Panc1 (cell line): Measurements from ENCODE around the gene ZNF774. TPM values are rescaled to one million over a fixed set of nuclear protein-coding genes. Genes with fewer than 3 reads are reported as not detected.

Source experiments
- ATAC-seq: fragments of 200-7000 bp; cut with Tn5 transposase; 2 replicates; pipeline ENCODE4 v1.9.1; 2020; ENCODE audit warnings: mild to moderate bottlenecking, moderate library complexity
- BruUV-seq: library from RNA; stranded (reverse); fragments of 400-500 nt; replicated peaks from 2 replicates; lab custom pipeline; 2021; lab: Mats Ljungman, UMichigan
- CTCF ChIA-PET: fragments of 300-600 bp; sonication (Branson Sonifier 250); formaldehyde crosslinking; loops from one replicate; lab custom pipeline; 2022; ENCODE audit warnings: antibody characterized with exemption; lab: Charles Lee
- POLR2A ChIA-PET: fragments of 300-600 bp; sonication (Branson Sonifier 250); formaldehyde crosslinking; loops from one replicate; lab custom pipeline; 2022; ENCODE audit warnings: antibody characterized with exemption; lab: Charles Lee
- DNase-seq: peaks from one replicate; pipeline ENCODE4 v3.0.0-alpha.2; 2010; ENCODE audit warnings: low read depth, low spot score
- H3K27ac ChIP-seq: 2 replicates; pipeline ENCODE4 v1.5.1; 2011; ENCODE audit warnings: mild to moderate bottlenecking, low read length, inconsistent platforms
- H3K27me3 ChIP-seq: fragments of 200-500 bp; sonication (Bioruptor generic); 2 replicates; pipeline ENCODE4 v1.6.0; 2014; ENCODE audit warnings: low read length, inconsistent platforms; ENCODE audit not compliant: control insufficient read depth, insufficient read depth
- H3K36me3 ChIP-seq: fragments of 200-500 bp; sonication (Bioruptor generic); 2 replicates; pipeline ENCODE4 v1.5.1; 2014; ENCODE audit warnings: inconsistent platforms, mild to moderate bottlenecking, low read length, moderate library complexity; ENCODE audit not compliant: control insufficient read depth, insufficient read depth
- H3K4me1 ChIP-seq: 2 replicates; pipeline ENCODE4 v1.5.1; 2011; ENCODE audit warnings: inconsistent platforms, mild to moderate bottlenecking, low read length, moderate library complexity; ENCODE audit not compliant: control insufficient read depth, insufficient read depth
- H3K4me3 ChIP-seq, 2 experiments: 2 replicates each; pipeline ENCODE4 v1.5.1; 2011 to 2012; ENCODE audit warnings: low read depth in 2 of 2, low read length in 2 of 2, mild to moderate bottlenecking in 2 of 2, inconsistent platforms in 1 of 2, moderate library complexity in 1 of 2
- H3K9me3 ChIP-seq: fragments of 200-500 bp; sonication (Bioruptor generic); 2 replicates; pipeline ENCODE4 v1.5.1; 2014; ENCODE audit warnings: low read depth, mild to moderate bottlenecking, inconsistent platforms, low read length, moderate library complexity; ENCODE audit not compliant: control insufficient read depth, insufficient read depth
- POLR2AphosphoS5 ChIP-seq: IDR thresholded peaks from 2 replicates; pipeline ENCODE4 v1.6.1; 2012; ENCODE audit warnings: mild to moderate bottlenecking, low read depth, low read length, moderate library complexity
- SIN3A ChIP-seq: IDR thresholded peaks from 2 replicates; pipeline ENCODE4 v1.6.1; 2012; ENCODE audit warnings: low read depth, mild to moderate bottlenecking, low read length, moderate library complexity, borderline replicate concordance; ENCODE audit not compliant: insufficient read depth
- TCF7L2 ChIP-seq: IDR thresholded peaks from 2 replicates; pipeline ENCODE4 v1.6.1; 2011; ENCODE audit warnings: mild to moderate bottlenecking, low read depth, low read length, inconsistent platforms
- in situ Hi-C: cut with HindIII; loops from 2 replicates; pipeline ENCODE4 v1.10.0; 2016; ENCODE audit warnings: low sequenced_read_pairs, low pct_unique_long_range_greater_than_20kb
- intact Hi-C: fragments of 100-400 bp; cut with micrococcal nuclease; formaldehyde crosslinking; loops from one replicate; pipeline ENCODE4 v1.10.0; 2022; ENCODE audit not compliant: unreplicated experiment
- total RNA-seq: library from RNA; stranded (reverse); gene quantifications from one replicate; pipeline ENCODE4 v1.2.1, GENCODE V29; 2021; ENCODE audit not compliant: unreplicated experiment
- TF ChIP-seq, protein P1 (sequence below), 2 experiments: IDR thresholded peaks; 2 replicates each; pipeline ENCODE4 v1.6.1; 2011 to 2012; ENCODE audit warnings: low read depth in 2 of 2, control low read depth in 1 of 2, low read length in 1 of 2, mild to moderate bottlenecking in 1 of 2, moderate library complexity in 1 of 2; ENCODE audit not compliant: insufficient read depth in 1 of 2
- TF ChIP-seq, protein P2 (sequence below): fragments of 450-650 bp; IDR thresholded peaks from 2 replicates; pipeline ENCODE4 v1.5.1; 2017; ENCODE audit warnings: mild to moderate bottlenecking

The ZNF774 gene
- total RNA-seq, 1 experiment from 2014 or later = 5.2 TPM

DNA sequence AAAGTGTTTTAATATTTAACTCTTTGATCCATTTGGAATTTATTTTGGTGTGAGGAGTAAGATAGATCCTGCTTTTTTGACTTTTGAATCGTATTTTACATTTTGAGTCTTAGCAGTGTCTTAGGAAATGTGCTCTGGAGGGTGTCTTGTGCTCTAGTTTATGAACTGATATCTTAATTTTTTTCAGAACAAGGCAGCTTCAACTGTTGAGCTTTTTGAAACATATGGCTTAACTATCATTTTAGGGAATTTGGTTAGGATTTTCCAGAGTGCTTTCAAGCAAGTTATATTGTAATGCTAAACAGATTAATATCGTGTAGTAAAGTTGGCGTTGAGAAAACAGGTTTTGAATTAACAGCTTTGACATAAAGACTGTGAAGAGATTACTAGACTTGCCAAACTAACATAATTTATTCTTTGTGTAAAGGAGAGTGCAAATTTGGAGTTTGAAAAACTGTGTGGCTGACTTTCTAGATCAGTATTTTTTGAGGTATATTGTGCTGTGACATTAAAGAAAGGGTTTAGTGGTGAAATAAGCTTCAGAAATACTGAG lies 53.0 kb downstream of the ZNF774 start:
- H3K27ac ChIP-seq = peak overlapping the region; percentile 98
- no peaks in the 10 kb centered on the region for H3K9me3 ChIP-seq
- in situ Hi-C loops (no loop called here), intact Hi-C loops (no loop called here)
- H3K36me3 ChIP-seq = no peaks in the 10 kb centered on the region; the same call in 1 of the 2 replicates
- TF ChIP-seq POLR2AphosphoS5 = no peak
- TF ChIP-seq, protein P1, sequence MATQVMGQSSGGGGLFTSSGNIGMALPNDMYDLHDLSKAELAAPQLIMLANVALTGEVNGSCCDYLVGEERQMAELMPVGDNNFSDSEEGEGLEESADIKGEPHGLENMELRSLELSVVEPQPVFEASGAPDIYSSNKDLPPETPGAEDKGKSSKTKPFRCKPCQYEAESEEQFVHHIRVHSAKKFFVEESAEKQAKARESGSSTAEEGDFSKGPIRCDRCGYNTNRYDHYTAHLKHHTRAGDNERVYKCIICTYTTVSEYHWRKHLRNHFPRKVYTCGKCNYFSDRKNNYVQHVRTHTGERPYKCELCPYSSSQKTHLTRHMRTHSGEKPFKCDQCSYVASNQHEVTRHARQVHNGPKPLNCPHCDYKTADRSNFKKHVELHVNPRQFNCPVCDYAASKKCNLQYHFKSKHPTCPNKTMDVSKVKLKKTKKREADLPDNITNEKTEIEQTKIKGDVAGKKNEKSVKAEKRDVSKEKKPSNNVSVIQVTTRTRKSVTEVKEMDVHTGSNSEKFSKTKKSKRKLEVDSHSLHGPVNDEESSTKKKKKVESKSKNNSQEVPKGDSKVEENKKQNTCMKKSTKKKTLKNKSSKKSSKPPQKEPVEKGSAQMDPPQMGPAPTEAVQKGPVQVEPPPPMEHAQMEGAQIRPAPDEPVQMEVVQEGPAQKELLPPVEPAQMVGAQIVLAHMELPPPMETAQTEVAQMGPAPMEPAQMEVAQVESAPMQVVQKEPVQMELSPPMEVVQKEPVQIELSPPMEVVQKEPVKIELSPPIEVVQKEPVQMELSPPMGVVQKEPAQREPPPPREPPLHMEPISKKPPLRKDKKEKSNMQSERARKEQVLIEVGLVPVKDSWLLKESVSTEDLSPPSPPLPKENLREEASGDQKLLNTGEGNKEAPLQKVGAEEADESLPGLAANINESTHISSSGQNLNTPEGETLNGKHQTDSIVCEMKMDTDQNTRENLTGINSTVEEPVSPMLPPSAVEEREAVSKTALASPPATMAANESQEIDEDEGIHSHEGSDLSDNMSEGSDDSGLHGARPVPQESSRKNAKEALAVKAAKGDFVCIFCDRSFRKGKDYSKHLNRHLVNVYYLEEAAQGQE (IDR thresholded peaks at IDR 0.05; ENCODE audit: insufficient read depth in 1 of 2, low read depth in 2 of 2, low read length in 1 of 2) = no peak
- TF ChIP-seq, protein P2, sequence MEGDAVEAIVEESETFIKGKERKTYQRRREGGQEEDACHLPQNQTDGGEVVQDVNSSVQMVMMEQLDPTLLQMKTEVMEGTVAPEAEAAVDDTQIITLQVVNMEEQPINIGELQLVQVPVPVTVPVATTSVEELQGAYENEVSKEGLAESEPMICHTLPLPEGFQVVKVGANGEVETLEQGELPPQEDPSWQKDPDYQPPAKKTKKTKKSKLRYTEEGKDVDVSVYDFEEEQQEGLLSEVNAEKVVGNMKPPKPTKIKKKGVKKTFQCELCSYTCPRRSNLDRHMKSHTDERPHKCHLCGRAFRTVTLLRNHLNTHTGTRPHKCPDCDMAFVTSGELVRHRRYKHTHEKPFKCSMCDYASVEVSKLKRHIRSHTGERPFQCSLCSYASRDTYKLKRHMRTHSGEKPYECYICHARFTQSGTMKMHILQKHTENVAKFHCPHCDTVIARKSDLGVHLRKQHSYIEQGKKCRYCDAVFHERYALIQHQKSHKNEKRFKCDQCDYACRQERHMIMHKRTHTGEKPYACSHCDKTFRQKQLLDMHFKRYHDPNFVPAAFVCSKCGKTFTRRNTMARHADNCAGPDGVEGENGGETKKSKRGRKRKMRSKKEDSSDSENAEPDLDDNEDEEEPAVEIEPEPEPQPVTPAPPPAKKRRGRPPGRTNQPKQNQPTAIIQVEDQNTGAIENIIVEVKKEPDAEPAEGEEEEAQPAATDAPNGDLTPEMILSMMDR = no peak
- TF ChIP-seq TCF7L2 = no peak
- TF ChIP-seq SIN3A = no peak
- no peak overlapping the region for H3K4me3 ChIP-seq
- no TSS peak for BruUV-seq
- ChIA-PET POLR2A (no interaction called here), CTCF (interaction anchor here (0.6 kb wide), 1 partner anchor 552 kb away, joined by 4 read pairs; no protein-coding TSS in a partner anchor)
- DNase-seq (no peak), ATAC-seq (no peak)
- no peaks in the 10 kb centered on the region for H3K27me3 ChIP-seq
- peaks cover 69% of the 10 kb centered on the region for H3K4me1 ChIP-seq

DNA sequence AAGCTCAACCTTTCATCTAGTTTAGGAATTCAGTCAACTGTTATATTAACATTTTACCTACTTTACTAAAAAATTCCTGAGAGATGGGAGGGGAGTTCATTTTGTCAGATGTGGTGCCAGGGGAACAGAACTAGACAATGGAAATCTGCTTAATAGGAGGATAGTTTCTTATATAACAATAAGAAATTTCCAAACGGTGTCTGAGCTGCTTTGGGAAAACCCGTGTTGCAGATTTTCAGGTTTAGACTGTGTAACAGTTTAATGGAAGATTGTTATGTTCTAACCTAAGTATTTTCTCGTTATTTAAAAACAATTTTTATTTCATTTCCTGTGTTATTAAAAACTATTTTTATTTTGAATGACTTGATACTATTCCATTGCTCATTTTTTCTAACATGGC lies 55.3 kb downstream of the ZNF774 start:
- TF ChIP-seq POLR2AphosphoS5 = no peak
- no peak for TF ChIP-seq TCF7L2
- no peak for ATAC-seq
- CTCF ChIA-PET = no interaction called here
- in situ Hi-C loops (no loop called here), intact Hi-C loops (no loop called here)
- Histone ChIP-seq H3K27ac (peak overlapping the region; percentile 98), H3K9me3 (no peaks in the 10 kb centered on the region), H3K4me3 (no peak overlapping the region), H3K4me1 (peaks cover 64% of the 10 kb centered on the region), H3K36me3 (no peaks in the 10 kb centered on the region; the same call in 1 of the 2 replicates), H3K27me3 (no peaks in the 10 kb centered on the region)
- BruUV-seq = no TSS peak
- POLR2A ChIA-PET = no interaction called here
- no peak for DNase-seq

DNA sequence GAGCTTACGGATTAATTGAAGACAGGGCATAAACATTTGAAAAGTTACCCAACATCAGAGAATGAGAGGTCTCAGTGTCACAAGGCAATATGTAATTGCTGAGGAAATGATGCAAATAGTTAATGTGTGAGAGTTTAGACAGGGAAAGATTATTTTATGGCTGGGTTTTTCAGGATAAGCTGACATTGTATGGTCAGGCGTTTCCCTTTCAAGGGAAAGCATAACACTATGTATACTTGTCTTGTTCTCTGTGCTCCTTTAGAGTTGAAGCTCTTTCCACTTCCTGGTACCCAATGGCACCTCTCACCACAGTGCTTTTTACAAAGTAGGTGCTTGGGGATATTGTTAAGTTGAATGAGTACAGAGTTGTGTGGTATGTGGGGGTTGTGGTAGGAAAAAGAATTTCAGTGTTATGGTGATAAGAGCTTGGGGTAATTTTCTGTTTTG lies 55.8 kb downstream of the ZNF774 start:
- no peak for DNase-seq
- no TSS peak for BruUV-seq
- TF ChIP-seq POLR2AphosphoS5 (no peak), SIN3A (no peak), TCF7L2 (no peak)
- TF ChIP-seq, protein P2 = no peak
- TF ChIP-seq, protein P1 (IDR thresholded peaks at IDR 0.05; ENCODE audit: insufficient read depth in 1 of 2, low read depth in 2 of 2, low read length in 1 of 2) = no peak
- intact Hi-C loops (no loop called here), in situ Hi-C loops (no loop called here)
- Histone ChIP-seq H3K4me3 (no peak overlapping the region), H3K36me3 (no peaks in the 10 kb centered on the region; the same call in 1 of the 2 replicates), H3K4me1 (peaks cover 64% of the 10 kb centered on the region), H3K9me3 (no peaks in the 10 kb centered on the region), H3K27me3 (no peaks in the 10 kb centered on the region), H3K27ac (peak overlapping the region; percentile 98)
- POLR2A ChIA-PET = no interaction called here
- CTCF ChIA-PET = no interaction called here
- ATAC-seq = peak; percentile 25; the same call in 1 of the 2 replicates
